Left lung (tissue), 10 donors: Measurements from ENCODE around the gene HGFAC. TPM values are rescaled to one million over a fixed set of nuclear protein-coding genes. Genes with fewer than 3 reads are reported as not detected.

ENCODE experiments used
- ATAC-seq: fragments of 200-7000 bp; cut with Tn5 transposase; one replicate; pipeline ENCODE4 v1.9.1; 2020; ENCODE audit warnings: moderate library complexity
- DNase-seq, 4 donors: peaks; one replicate each; pipeline ENCODE4 v3.0.0-alpha.2; 2013 to 2020
- H3K27ac ChIP-seq, 2 donors: fragments of 200-600 bp; sonication (generic) in 1 of 2; one replicate each; pipeline versions ENCODE4 v1.5.0 to v1.8.0; 2020 to 2021
- H3K27me3 ChIP-seq, 2 donors: fragments of 200-600 bp; sonication (generic) in 1 of 2; one replicate each; pipeline versions ENCODE4 v1.5.0 to v1.8.0; 2020 to 2021
- H3K36me3 ChIP-seq, 2 donors: fragments of 200-600 bp; sonication (generic) in 1 of 2; one replicate each; pipeline versions ENCODE4 v1.5.0 to v1.8.0; 2020 to 2021
- H3K4me1 ChIP-seq, 2 donors: fragments of 200-600 bp; one replicate each; pipeline ENCODE4 v1.8.0; 2021
- H3K4me3 ChIP-seq, 2 donors: fragments of 200-600 bp; sonication (generic) in 1 of 2; one replicate each; pipeline versions ENCODE4 v1.5.0 to v1.8.0; 2020 to 2021; ENCODE audit warnings: mild to moderate bottlenecking in 1 of 2
- H3K9me3 ChIP-seq, 2 donors: fragments of 200-600 bp; sonication (generic) in 1 of 2; one replicate each; pipeline versions ENCODE4 v1.5.0 to v1.8.0; 2020 to 2021
- CTCF ChIP-seq, 2 donors: fragments of 200-600 bp; sonication (generic) in 1 of 2; IDR thresholded peaks; one replicate each; pipeline versions ENCODE4 v1.5.0 to v1.8.0; 2021; ENCODE audit warnings: antibody characterized with exemption in 2 of 2
- intact Hi-C, 2 donors: fragments of 100-400 bp; cut with DNase I; formaldehyde crosslinking; loops; one replicate each; pipeline versions ENCODE4 v1.11.2 to v1.14.2; 2022
- polyA plus RNA-seq, 6 donors: library from polyadenylated mRNA; unstranded; fragments of 120-200 nt; gene quantifications; one replicate each; pipeline ENCODE4 v1.2.1, GENCODE V29; 2013; ENCODE audit not compliant: insufficient read length in 6 of 6
- total RNA-seq, 2 donors: library from RNA; stranded (reverse); fragmentation: NEBNext Ultra II Directional; extraction: Animal tissue kit (Norgen Biotek cat#: 25700); gene quantifications; one replicate each; pipeline ENCODE4 v1.2.1, GENCODE V29; 2021
- donor health status: DM: no; HTN: yes; CAD: no.
- donor health status: DM: no; HTN: no; CAD: no.

The HGFAC gene
- total and polyA plus RNA-seq, 8 donors, result 0.32 to 1.5 (median 0.72) TPM; not detected in 1

- peak in 1 of 4 donors; percentile 67 for DNase-seq
- Histone ChIP-seq H3K4me1 (peaks cover under 1 to 1% of the 10 kb centered on the region in 2 donors), H3K4me3 (no peak overlapping the region), H3K27ac (no peak overlapping the region), H3K27me3 (no peaks in the 10 kb centered on the region), H3K36me3 (peaks cover 0 to 54% of the 10 kb centered on the region in 2 donors), H3K9me3 (no peaks in the 10 kb centered on the region)
- TF ChIP-seq CTCF (IDR thresholded peaks at IDR 0.05), result no peak
- intact Hi-C loops, result no loop called here
- ATAC-seq, result no peak
Measured at GRCh38 chr4:3431446-3431993, 10.2 kb upstream of the HGFAC start.

DNA sequence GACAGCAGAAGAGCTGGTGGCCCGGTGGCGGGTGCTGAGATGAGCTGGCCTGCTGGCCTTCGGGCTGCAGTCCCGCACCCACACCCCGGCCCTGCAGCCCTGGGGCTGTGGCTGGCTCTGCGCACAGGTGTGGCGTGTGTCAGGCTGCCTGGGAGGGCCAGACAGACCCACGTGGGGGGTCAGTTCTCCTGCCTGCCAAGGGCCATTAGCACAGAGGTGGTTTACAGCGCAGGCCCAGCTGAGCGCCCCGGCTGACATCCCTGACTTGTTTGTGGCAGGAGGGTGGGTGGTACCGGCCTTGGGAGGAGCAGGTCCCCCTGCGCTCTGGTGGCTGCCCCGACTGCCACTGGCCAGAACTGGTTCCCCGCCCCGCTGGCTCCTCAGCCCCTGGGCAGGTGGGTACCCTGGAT, 9.4 kb upstream of the HGFAC start:
- DNase-seq (peak in 1 of 4 donors; percentile 76), ATAC-seq (no peak)
- intact Hi-C loops, result no loop called here
- Histone ChIP-seq H3K36me3 (peaks cover 0 to 51% of the 10 kb centered on the region in 2 donors), H3K27me3 (no peaks in the 10 kb centered on the region), H3K27ac (no peak overlapping the region), H3K9me3 (no peaks in the 10 kb centered on the region), H3K4me3 (no peak overlapping the region), H3K4me1 (peaks cover 6 to 8% of the 10 kb centered on the region in 2 donors)
- no peak for TF ChIP-seq CTCF (IDR thresholded peaks at IDR 0.05)

GRCh38 chr4:3433138-3433869, 8.5 kb upstream of the HGFAC start:
- no peak overlapping the region for H3K4me3 ChIP-seq
- peaks cover 6 to 8% of the 10 kb centered on the region in 2 donors for H3K4me1 ChIP-seq
- H3K27me3 ChIP-seq, result no peaks in the 10 kb centered on the region
- peaks cover 0 to 42% of the 10 kb centered on the region in 2 donors for H3K36me3 ChIP-seq
- ATAC-seq, result no peak
- intact Hi-C loops, result no loop called here
- DNase-seq, result peak in 1 of 4 donors; percentile 76
- H3K9me3 ChIP-seq, result no peaks in the 10 kb centered on the region
- H3K27ac ChIP-seq, result no peak overlapping the region
- no peak for TF ChIP-seq CTCF (IDR thresholded peaks at IDR 0.05)

GRCh38 chr4:3434881-3435685, 6.7 kb upstream of the HGFAC start:
- Histone ChIP-seq H3K27ac (no peak overlapping the region), H3K36me3 (peaks cover 0 to 24% of the 10 kb centered on the region in 2 donors), H3K27me3 (no peaks in the 10 kb centered on the region), H3K9me3 (no peaks in the 10 kb centered on the region), H3K4me3 (no peak overlapping the region), H3K4me1 (peaks cover 6 to 8% of the 10 kb centered on the region in 2 donors)
- no peak for ATAC-seq
- intact Hi-C loops, result no loop called here
- TF ChIP-seq CTCF (IDR thresholded peaks at IDR 0.05), result no peak
- peak in 1 of 4 donors; percentile 71 for DNase-seq

DNA sequence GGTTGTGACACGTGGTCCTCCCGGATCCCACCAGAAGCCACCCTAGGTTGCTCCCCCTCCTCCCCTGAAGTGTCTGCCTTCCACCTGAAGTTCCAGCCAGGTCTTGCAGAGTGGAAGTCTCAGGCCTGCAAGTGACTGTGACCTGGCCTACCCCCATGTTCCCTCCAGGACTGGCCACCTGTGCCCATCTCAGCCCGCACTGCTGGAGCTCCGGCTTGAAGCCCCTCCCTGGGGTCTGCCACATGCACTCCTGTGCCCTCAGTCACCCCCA, 6.1 kb upstream of the HGFAC start:
- H3K9me3 ChIP-seq, result no peaks in the 10 kb centered on the region
- no peak for DNase-seq
- H3K4me3 ChIP-seq, result no peak overlapping the region
- no peak for ATAC-seq
- no peak overlapping the region for H3K27ac ChIP-seq
- H3K27me3 ChIP-seq, result no peaks in the 10 kb centered on the region
- intact Hi-C loops, result no loop called here
- H3K36me3 ChIP-seq, result peaks cover 0 to 21% of the 10 kb centered on the region in 2 donors
- TF ChIP-seq CTCF (IDR thresholded peaks at IDR 0.05), result no peak
- peaks cover 6 to 8% of the 10 kb centered on the region in 2 donors for H3K4me1 ChIP-seq
